ENCODE measurements around the gene RGS3.

RGS3 gene

GRCh38 chr9:113582698-113583200 lies 119.2 kb downstream of the RGS3 start:
- DNase-seq (ENCODE audit: low read depth in 3 of 3, low spot score in 1 of 3), result no peak

- no peak for DNase-seq (ENCODE audit: low read depth in 3 of 3, low spot score in 1 of 3)
Measured at GRCh38 chr9:113583511-113584427, 120.2 kb downstream of the RGS3 start.

GRCh38 chr9:113584428-113585084 lies 121.0 kb downstream of the RGS3 start:
- no peak for DNase-seq (ENCODE audit: low read depth in 3 of 3, low spot score in 1 of 3)

GRCh38 chr9:113585085-113585442 lies 121.5 kb downstream of the RGS3 start:
- DNase-seq (ENCODE audit: low read depth in 3 of 3, low spot score in 1 of 3), result no peak

- DNase-seq (ENCODE audit: low read depth in 3 of 3, low spot score in 1 of 3), result no peak
Measured at GRCh38 chr9:113585555-113585954, 122.0 kb downstream of the RGS3 start.

GRCh38 chr9:113587471-113588031 lies 124.0 kb downstream of the RGS3 start:
- DNase-seq (ENCODE audit: low read depth in 3 of 3, low spot score in 1 of 3), result no peak

GRCh38 chr9:113588242-113588810 lies 124.8 kb downstream of the RGS3 start:
- DNase-seq (ENCODE audit: low read depth in 3 of 3, low spot score in 1 of 3), result no peak

- DNase-seq (ENCODE audit: low read depth in 3 of 3, low spot score in 1 of 3), result no peak
Measured at GRCh38 chr9:113588936-113589335, 125.4 kb downstream of the RGS3 start.

- DNase-seq (ENCODE audit: low read depth in 3 of 3, low spot score in 1 of 3), result no peak
Measured at GRCh38 chr9:113589407-113589806, 125.9 kb downstream of the RGS3 start.

- DNase-seq (ENCODE audit: low read depth in 3 of 3, low spot score in 1 of 3), result no peak
Measured at GRCh38 chr9:113589890-113590289, 126.4 kb downstream of the RGS3 start.

GRCh38 chr9:113590389-113590788 lies 126.9 kb downstream of the RGS3 start:
- DNase-seq (ENCODE audit: low read depth in 3 of 3, low spot score in 1 of 3), result no peak

GRCh38 chr9:113590991-113591898 lies 127.7 kb downstream of the RGS3 start:
- peak in 1 of 3 donors; percentile 59 for DNase-seq (ENCODE audit: low read depth in 3 of 3, low spot score in 1 of 3)

GRCh38 chr9:113591899-113592625 lies 128.5 kb downstream of the RGS3 start:
- DNase-seq (ENCODE audit: low read depth in 3 of 3, low spot score in 1 of 3), result no peak

GRCh38 chr9:113592876-113593575 lies 129.5 kb downstream of the RGS3 start:
- no peak for DNase-seq (ENCODE audit: low read depth in 3 of 3, low spot score in 1 of 3)

GRCh38 chr9:113593682-113594281 lies 130.3 kb downstream of the RGS3 start:
- no peak for DNase-seq (ENCODE audit: low read depth in 3 of 3, low spot score in 1 of 3)

GRCh38 chr9:113594484-113595299 lies 131.2 kb downstream of the RGS3 start:
- no peak for DNase-seq (ENCODE audit: low read depth in 3 of 3, low spot score in 1 of 3)

- no peak for DNase-seq (ENCODE audit: low read depth in 3 of 3, low spot score in 1 of 3)
Measured at GRCh38 chr9:113596616-113597320, 133.2 kb downstream of the RGS3 start.

All from stimulated activated CD4-positive, alpha-beta T cell treated with anti-CD3 and anti-CD28 coated beads, TNF-alpha, amount 100 ng/mL, for 1 hour (primary cell).